NAMALWA (cell line): Measurements from ENCODE around the gene PITPNM3.
"Not testable (repeated sequence)": the region's sequence is repeated elsewhere in the genome, so short reads cannot be mapped to it uniquely, and the experiment has no call there.

ENCODE experiments used
- DNase-seq: peaks from one replicate; pipeline ENCODE4 v3.0.0-alpha.2; 2015; ENCODE audit warnings: low spot score

The PITPNM3 gene

GRCh38 chr17:6574687-6575595 lies 18.6 kb upstream of the PITPNM3 start:
- DNase-seq: no peak

- no peak for DNase-seq
Observed at GRCh38 chr17:6573982-6574686, 17.8 kb upstream of the PITPNM3 start.

DNA sequence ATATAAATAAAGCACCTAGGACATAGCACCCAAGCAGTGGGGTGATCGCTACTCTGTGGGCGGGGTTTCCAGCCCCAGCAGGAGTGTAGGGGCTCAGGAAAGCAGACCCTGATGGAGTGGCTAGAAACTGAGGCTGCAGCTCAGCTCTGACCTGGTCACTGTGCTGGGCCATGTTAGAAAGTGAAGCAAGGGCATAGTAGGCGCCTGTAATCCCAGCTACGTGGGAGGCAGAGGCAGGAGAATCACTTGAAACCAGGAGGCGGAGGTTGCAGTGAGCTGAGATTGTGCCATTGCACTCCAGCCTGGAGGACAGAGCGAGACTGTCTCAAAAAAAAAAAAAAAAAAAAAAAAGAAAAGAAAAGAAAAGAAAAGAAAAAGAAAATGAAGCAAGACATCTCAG lies 17.1 kb upstream of the PITPNM3 start:
- not testable (repeated sequence) for DNase-seq

- no peak for DNase-seq
Observed at GRCh38 chr17:6572972-6573370, 16.6 kb upstream of the PITPNM3 start.

DNA sequence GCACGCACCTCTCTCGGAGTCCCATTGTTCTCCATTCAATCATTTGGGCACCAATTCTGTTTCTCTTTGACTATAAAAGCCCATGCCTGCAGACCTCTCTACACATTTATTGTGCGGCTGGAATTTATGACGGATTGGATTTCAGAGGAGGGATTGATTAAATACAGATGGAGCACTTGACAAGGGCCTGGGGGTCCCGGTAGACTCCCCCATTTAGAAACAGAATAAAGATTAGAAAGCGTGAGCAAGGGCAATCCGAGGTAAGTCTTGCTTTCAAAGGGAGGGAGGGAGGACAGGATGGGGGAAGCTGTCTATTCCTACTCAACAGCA lies 15.1 kb upstream of the PITPNM3 start:
- DNase-seq: no peak

DNA sequence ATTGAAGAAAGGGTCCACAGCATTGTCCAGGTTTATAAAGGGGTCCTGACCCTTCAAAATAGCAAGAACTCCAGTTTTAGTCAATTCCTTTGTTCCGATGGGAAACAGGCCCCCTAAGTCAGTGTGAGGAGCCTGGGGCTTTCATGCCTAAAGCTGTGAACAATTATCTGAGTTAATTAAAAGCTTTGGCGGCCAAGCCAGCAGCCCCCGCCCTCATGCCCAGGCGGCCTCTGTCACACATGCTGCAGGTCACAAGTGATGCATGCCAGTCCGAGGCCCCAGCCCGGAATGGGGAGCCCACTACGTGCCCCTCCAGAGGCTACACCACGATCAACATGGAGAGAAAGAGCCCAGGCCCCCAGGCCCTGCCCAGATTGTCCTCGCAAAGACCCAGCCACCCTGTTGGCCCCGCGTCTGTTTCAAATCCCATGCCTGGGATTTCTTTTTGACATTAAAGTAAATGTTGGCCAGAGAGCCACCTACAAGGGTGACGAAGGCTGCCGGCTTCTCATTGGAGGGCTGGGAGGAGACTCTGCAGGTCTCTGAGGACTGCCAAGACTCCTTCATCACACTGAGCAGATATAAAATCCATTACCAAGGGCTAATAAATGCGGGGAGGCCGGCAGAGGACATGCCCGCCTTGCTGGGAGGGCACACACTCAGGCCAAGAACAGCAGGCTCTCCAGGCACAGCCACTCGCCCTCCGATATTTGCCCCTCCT lies 14.5 kb upstream of the PITPNM3 start:
- DNase-seq: no peak

- no peak for DNase-seq
Observed at GRCh38 chr17:6569370-6570285, 13.3 kb upstream of the PITPNM3 start.

GRCh38 chr17:6568184-6568758 lies 11.9 kb upstream of the PITPNM3 start:
- DNase-seq: no peak

DNA sequence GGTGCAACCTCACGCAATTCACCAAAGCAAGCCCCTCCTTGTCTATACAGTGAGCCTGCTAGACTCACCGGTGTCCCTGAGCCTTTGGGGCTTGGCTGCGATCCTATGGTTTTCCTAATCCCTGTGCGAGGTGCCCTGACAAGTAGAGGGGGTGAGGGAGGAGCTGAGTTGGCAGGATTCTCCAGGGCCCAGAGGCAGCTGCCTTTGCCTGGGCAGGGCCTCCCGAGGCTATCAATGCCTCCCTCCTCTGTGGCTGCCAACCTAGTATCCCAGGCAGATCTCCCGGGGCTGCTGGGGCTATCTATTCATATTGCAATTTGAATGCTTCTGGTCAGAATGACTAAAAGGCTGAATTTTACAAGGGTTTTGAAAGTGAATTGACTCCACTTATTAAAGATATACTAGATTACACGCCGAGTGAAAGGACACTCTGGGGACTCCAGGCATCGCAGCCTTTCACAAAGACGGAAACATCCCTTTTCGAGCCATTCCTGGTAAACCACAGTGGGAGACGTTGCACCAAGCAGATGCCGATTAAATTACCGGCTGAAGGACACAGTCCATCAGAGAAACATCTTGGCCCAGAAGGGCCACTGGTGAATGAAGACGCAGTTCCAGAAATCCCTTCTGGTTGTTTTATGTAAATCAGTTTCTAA lies 11.3 kb upstream of the PITPNM3 start:
- no peak for DNase-seq

DNA sequence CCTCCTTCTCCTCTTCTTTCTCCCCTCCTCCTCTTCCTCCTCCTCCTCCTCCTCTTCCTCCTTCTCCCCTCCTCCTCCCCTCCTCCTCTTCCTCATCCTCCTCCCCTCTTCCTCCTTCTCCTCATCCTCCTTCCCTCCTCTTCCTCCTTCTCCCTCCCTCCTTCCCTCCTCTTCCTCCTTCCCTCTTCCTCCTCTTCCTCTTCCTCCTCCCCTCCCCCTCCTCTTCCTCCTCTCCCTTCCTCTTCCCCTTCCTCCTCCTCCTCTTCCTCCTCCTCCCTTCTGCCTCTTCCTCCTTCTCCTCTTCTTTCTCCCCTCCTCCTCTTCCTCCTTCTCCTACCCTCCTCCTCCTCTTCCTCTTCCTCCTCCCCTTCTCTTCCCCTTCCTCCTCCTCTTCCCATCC lies 5.1 kb upstream of the PITPNM3 start:
- DNase-seq: no peak

DNA sequence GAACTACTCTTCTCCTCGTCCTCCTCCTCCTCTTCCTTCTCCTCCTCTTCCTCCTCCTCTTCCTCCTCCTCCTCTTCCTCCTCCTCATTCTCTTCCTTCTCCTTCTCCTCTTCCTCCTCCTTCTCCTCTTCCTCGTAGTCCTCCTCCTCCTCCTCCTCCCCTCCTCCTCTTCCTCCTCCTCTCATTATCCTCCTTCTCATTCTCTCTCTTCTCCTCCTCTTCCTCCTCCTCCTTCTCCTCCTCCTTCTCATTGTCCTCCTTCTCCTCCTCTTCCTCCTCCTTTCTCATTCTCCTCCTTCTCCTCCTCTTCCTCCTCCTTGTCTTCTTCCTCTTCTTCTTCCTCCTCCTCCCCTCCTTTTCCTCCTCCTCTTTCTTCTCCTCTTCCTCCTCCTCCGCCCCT lies 4.1 kb upstream of the PITPNM3 start:
- DNase-seq: no peak

DNA sequence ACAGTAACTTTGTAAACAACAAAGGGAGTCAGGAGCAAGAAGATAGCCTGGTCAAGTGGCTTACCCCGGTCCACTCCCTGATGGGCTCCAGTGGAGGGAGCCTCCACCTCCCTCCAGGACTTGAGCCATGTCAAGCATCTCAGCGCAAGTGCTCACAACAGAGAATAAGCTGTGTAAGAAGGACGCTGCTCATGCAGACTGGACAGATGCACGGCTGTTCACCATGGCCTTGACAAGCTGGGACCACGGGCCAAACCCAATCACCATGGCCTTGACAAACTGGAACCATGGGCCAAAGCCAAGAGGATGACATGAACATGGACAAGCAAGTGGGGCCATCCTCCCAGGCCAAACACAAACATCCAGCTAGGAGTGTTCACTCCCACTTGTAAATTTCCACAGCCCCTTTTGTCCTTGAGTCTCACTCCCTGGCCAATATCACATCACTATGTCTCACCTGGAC lies 3.4 kb upstream of the PITPNM3 start:
- no peak for DNase-seq

GRCh38 chr17:6558932-6559752 lies 2.8 kb upstream of the PITPNM3 start:
- no peak for DNase-seq

DNA sequence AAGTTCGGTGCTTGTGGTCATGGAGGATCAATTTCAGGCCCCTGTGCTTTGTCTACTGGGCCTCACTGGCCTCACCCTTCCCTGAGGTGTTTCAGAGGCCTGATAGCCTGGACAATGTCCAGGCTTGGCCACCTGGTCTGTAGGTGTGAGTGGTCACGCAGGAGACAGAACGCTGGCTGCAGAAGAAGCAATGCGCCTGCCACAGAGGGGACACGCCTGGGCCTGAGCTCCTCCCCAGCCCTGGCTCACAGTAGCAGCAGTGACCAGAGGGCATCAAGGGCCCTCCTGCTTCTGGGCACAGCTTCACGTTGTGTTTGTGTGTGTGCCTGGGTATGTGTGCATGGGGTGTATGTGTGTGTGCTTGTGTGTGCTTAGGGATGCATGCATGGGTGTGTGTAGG lies 1.9 kb upstream of the PITPNM3 start:
- DNase-seq: no peak

DNA sequence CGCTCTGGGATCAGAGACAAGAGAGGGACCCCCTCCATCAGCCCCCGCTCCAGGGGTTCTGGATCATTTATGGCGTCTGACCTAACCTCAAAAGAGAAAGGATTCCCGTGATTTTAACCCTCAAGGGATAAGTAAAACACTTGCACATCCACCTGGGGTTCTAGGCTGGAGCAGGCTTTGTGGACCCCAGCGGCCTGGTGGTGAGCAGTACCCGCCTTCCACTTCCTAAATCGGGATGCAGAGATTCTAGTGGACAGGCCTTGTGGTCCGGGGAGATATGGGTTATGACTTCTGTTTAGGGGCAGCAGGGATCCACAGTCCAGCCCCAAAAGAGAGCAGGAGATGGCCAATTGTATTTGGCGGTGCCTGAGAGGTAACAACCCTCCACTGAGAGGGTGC lies 684 bp upstream of the PITPNM3 start:
- no peak for DNase-seq

DNA sequence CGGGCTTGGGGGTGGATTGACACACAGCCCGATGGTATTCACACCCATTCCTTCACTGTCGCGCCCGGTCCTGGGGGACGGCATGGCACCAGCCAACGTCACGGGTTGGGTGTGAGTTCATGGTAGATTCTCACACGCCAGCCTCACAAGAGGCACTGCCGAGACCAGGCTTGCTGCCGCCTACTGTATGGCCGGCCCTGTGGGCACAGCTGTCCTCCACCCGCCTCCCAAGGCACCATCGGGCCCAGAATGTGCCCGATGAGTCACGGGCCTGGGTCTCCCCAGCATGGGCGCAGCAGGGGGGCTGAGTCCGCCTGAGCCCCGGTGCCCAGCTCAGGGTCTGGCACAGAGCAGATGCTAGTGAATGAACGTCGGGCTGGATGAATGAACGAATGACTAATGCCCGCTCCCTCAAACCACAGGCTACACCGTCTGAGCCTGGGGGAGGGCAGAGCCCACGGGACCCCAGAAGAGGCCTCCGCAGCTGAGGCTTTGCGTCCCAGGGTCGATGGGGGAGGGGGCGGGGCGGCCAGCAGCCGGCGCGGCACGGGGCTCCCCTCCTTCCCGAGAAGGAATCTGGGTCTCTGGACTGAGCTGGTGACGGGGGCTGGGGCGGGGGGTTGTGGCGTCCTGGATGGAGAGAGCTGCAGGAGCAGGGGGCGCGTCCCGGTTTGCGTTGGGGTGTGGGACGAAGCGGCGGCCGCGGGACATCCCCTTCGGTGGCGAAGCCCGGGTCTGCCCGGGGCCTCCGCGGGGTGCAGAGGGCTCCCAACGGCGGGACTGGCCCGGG lies 829 bp downstream of the PITPNM3 start:
- no peak for DNase-seq

DNA sequence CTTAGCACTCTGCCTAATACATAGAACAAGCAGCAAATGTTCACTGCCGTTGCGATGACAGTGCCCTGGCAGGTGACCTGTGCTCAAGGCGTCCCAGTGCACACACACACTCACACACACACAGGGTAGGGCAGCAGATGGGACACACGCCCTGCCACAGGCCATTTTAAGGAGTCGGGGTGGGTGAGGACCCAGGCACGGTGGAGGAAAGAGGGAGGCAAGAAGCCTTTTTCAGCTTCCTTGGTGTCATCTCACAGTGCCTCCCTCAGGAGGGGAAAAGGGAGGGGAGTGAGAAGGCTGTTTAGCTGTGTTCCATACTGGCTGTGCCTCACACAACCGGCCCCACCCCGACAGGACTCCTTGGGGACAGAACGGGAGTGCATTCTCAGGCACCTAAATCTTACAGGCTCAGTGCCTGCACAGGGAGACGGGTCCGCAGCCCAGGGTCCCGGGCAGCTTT lies 1.5 kb downstream of the PITPNM3 start:
- DNase-seq: no peak

DNA sequence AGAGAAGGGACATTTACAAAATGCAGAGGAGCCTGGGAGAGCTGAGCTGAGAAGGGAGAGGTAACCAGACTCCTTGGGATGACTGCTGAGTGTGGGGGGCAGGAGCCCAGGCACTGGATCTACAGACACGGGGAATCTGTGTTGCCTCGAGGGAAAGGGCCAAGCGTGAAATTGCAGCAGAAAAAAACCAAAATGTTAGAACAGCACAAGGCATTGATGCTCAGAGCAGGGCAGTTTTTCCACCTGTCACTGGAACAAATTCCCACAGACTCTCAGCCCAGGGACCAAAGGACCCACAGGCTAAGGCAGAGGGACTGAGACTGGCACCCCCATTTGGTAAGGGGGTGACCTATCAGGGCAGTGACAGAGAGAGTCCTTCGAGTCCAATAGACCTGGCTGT lies 2.0 kb downstream of the PITPNM3 start:
- DNase-seq: no peak
